SU-DHL-6 (cell line): ENCODE measurements around the gene THBS2.

ENCODE experiments used
- CTCF ChIP-seq: fragments of 200-600 bp; sonication (generic); IDR thresholded peaks from one replicate; pipeline ENCODE4 v1.5.1; 2017; ENCODE audit warnings: antibody characterized with exemption, mild to moderate bottlenecking, low read length, moderate library complexity; ENCODE audit not compliant: insufficient read depth, poor library complexity, severe bottlenecking
- EZH2phosphoT487 ChIP-seq: fragments of 200-600 bp; sonication (generic), shearing (Covaris generic); conservative IDR thresholded peaks from 2 replicates; pipeline ENCODE4 v1.6.1; 2018; ENCODE audit warnings: mild to moderate bottlenecking, antibody characterized with exemption, low read length, moderate library complexity, mixed read lengths

- TF ChIP-seq EZH2phosphoT487: no peak
- TF ChIP-seq CTCF: no peak
Measured at GRCh38 chr6:169244684-169245383, 8.8 kb downstream of the THBS2 start.
